Nephron (organoid): ENCODE results near the gene RABL6.
"Not testable (repeated sequence)": the region's sequence is repeated elsewhere in the genome, so short reads cannot be mapped to it uniquely, and the experiment has no call there.

Experiments used
- H3K27ac Mint-ChIP-seq, 3 experiments: 2 replicates each; pipeline ENCODE4 v1.8.0; 2020; ENCODE audit warnings: mixed read lengths in 3 of 3, mild to moderate bottlenecking in 2 of 3, moderate library complexity in 1 of 3
- H3K27me3 Mint-ChIP-seq: 2 replicates; pipeline ENCODE4 v1.8.0; 2021; ENCODE audit warnings: low read depth, mild to moderate bottlenecking, moderate library complexity, mixed read lengths
- H3K36me3 Mint-ChIP-seq: 2 replicates; pipeline ENCODE4 v1.8.0; 2020; ENCODE audit warnings: low read depth, mixed read lengths
- H3K4me1 Mint-ChIP-seq: 2 replicates; pipeline ENCODE4 v1.8.0; 2020; ENCODE audit warnings: mixed read lengths
- H3K4me3 Mint-ChIP-seq, 3 experiments: 2 replicates each; pipeline ENCODE4 v1.8.0; 2020; ENCODE audit warnings: mild to moderate bottlenecking in 3 of 3, mixed read lengths in 3 of 3, moderate library complexity in 2 of 3
- H3K9me3 Mint-ChIP-seq: 2 replicates; pipeline ENCODE4 v1.8.0; 2020; ENCODE audit warnings: mixed read lengths
- TF ChIP-seq, protein P1 (sequence below), 3 experiments: fragments of 200-600 bp; sonication (generic); IDR thresholded peaks; one replicate each; pipeline ENCODE4 v1.5.0; 2021; ENCODE audit warnings: antibody characterized with exemption in 3 of 3; ENCODE audit not compliant: unreplicated experiment in 3 of 3

Gene RABL6

DNA sequence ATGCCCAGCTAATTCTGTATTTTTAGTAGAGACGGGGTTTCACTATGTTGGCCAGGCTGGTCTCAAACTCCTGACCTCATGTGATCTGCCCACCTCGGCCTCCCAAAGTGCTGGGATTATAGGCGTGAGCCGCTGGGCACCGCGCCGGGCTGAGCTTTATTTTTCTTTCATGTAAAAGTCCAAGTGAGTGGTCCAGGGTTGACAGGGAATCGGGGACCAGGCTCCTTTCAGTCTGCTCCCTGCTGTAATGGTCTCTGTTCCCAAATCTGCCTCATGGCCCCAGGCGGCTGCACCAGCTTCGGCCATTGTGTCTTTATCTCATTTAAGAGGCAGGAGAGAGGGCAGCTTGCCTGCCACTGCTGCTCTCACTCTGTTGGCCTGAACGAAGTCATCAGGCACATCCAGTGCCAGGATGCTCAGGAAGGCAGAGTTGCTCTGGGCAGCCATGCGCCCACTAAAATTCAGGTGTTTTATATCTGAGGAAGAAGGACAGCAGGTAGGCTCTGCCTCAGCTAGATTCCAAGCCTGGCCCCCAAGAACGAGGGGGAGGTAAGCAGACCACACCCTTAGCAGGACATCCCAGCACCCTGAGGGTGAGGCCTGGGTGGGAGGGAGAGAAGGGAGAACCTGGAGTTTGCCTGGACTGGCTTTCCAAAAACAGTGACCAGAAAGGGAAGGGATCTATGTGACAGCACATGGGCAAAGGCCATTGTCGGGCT is 13.3 kb upstream of the RABL6 start:
- Mint-ChIP-seq H3K27me3 (no peaks in the 10 kb centered on the region), H3K4me1 (peaks cover 33% of the 10 kb centered on the region), H3K4me3 (peak overlapping the region; percentile 6 to 60 (median 26)), H3K36me3 (peaks cover 5% of the 10 kb centered on the region), H3K27ac (peak overlapping the region; percentile 60 to 69 (median 66)), H3K9me3 (no peaks in the 10 kb centered on the region)
- TF ChIP-seq, protein P1, sequence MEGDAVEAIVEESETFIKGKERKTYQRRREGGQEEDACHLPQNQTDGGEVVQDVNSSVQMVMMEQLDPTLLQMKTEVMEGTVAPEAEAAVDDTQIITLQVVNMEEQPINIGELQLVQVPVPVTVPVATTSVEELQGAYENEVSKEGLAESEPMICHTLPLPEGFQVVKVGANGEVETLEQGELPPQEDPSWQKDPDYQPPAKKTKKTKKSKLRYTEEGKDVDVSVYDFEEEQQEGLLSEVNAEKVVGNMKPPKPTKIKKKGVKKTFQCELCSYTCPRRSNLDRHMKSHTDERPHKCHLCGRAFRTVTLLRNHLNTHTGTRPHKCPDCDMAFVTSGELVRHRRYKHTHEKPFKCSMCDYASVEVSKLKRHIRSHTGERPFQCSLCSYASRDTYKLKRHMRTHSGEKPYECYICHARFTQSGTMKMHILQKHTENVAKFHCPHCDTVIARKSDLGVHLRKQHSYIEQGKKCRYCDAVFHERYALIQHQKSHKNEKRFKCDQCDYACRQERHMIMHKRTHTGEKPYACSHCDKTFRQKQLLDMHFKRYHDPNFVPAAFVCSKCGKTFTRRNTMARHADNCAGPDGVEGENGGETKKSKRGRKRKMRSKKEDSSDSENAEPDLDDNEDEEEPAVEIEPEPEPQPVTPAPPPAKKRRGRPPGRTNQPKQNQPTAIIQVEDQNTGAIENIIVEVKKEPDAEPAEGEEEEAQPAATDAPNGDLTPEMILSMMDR (IDR thresholded peaks at IDR 0.05; ENCODE audit: unreplicated experiment in 3 of 3): no peak

DNA sequence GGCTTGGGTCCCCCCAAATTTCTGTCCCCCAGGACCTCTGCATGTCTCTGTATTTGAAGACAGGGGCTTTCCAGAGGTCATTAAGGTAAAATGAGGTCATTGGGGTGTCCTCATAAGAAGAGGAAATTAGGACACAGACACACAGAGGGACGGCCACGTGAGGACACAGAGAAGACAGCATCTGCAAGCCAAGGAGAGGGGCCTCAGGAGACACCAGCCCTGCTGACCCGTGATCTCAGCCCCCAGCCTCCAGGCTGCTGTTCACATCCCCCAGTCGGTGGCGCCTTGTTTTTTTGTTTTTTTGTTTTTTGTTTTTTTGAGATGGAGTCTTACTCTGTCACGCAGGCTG is 12.8 kb upstream of the RABL6 start:
- peaks cover 31% of the 10 kb centered on the region for H3K4me1 Mint-ChIP-seq
- H3K27me3 Mint-ChIP-seq: peaks cover under 1% of the 10 kb centered on the region
- TF ChIP-seq, protein P1 (IDR thresholded peaks at IDR 0.05; ENCODE audit: unreplicated experiment in 3 of 3): no peak
- peak overlapping the region; percentile 60 to 69 (median 66) for H3K27ac Mint-ChIP-seq
- peaks cover 5% of the 10 kb centered on the region for H3K36me3 Mint-ChIP-seq
- no peaks in the 10 kb centered on the region for H3K9me3 Mint-ChIP-seq
- no peak overlapping the region for H3K4me3 Mint-ChIP-seq

DNA sequence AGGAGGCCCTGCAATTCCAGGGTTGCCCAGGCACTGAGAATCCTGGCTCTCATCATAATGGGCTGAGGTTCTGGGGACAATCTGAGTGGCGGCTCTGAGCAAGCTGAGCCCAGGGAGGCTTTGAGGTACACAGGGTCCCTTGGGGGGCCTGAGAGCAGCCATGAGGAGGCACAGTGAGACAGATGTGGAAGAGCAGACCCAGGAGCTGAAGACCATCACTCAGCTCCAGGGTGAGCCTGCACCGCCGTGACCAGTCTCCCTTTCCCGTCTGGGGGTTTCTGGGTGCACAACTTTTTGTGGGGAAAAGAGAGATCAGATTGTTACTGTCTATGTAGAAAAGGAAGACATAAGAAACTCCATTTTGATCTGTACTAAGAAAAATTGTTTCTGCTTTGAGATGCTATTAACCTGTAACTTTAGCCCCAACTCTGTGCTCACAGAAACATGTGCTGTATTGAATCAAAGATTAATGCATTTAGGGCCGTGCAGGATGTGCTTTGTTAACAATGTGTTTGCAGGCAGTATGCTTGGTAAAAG is 11.4 kb upstream of the RABL6 start, which contains the start of gene CCDC183:
Gene CCDC183 (plus strand): TSS at position 101 of the 537 bp plus-strand sequence. CDS start 60 bp downstream, at position 161.
- Mint-ChIP-seq H3K27me3 (peaks cover 14% of the 10 kb centered on the region), H3K4me3 (peak within 1 kb of the TSS; percentile 63 to 80 (median 75)), H3K36me3 (peaks cover 5% of the 10 kb centered on the region), H3K9me3 (no peaks in the 10 kb centered on the region), H3K4me1 (peaks cover 33% of the 10 kb centered on the region), H3K27ac (peak within 1 kb of the TSS; percentile 98 to 100 (median 100))
- TF ChIP-seq, protein P1 (IDR thresholded peaks at IDR 0.05; ENCODE audit: unreplicated experiment in 3 of 3): no peak

DNA sequence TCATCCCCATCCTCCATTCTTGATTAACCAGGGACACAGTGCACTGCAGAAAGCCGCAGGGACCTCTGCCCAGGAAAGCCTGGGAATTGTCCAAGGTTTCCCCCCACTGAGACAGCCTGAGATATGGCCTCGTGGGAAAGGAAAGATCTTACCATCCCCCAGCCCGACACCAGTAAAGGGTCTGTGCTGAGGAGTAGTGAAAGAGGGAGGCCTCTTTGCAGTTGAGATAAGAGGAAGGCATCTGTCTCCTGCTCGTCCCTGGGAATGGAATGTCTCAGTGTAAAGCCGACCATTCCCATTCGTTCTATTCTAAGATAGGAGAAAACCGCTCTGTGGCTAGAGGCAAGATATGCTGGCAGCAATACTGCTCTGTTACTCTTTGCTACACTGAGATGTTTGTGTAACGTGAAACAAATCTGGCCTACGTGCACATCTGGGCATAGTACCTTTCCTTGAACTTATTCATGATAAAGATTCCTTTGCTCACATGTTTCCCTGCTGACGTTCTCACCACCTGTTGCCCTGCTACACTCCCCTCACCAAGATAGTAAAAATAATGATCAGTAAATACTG is 10.9 kb upstream of the RABL6 start:
- peaks cover 18% of the 10 kb centered on the region for H3K27me3 Mint-ChIP-seq
- peaks cover 33% of the 10 kb centered on the region for H3K4me1 Mint-ChIP-seq
- H3K4me3 Mint-ChIP-seq: peak overlapping the region; percentile 63 to 80 (median 75)
- H3K9me3 Mint-ChIP-seq, H3K36me3 Mint-ChIP-seq: not testable (repeated sequence)
- H3K27ac Mint-ChIP-seq: peak overlapping the region; percentile 98 to 100 (median 100)

DNA sequence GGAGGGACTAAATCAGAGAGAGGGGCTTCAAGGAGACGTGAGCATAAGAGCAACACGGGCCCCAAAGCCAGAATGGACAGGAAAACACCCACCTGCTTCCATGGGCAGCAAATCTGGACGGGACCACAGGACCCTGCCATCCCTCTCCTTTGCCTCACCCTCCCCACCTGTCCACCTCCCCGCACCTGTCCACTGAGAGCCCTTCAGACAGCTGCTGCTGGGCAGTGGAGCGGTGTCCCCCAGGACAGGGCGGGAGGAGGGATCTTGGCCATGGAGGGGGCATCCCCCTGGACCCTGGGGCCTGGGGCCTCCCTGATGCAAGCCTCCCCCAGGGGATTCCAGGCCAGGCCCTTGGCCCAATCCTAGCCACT is 9.1 kb upstream of the RABL6 start:
- no peaks in the 10 kb centered on the region for H3K9me3 Mint-ChIP-seq
- H3K4me1 Mint-ChIP-seq: peaks cover 33% of the 10 kb centered on the region
- peaks cover 26% of the 10 kb centered on the region for H3K27me3 Mint-ChIP-seq
- H3K36me3 Mint-ChIP-seq: peaks cover under 1% of the 10 kb centered on the region
- H3K4me3 Mint-ChIP-seq: no peak overlapping the region
- H3K27ac Mint-ChIP-seq: no peak overlapping the region
- TF ChIP-seq, protein P1 (IDR thresholded peaks at IDR 0.05; ENCODE audit: unreplicated experiment in 3 of 3): no peak

DNA sequence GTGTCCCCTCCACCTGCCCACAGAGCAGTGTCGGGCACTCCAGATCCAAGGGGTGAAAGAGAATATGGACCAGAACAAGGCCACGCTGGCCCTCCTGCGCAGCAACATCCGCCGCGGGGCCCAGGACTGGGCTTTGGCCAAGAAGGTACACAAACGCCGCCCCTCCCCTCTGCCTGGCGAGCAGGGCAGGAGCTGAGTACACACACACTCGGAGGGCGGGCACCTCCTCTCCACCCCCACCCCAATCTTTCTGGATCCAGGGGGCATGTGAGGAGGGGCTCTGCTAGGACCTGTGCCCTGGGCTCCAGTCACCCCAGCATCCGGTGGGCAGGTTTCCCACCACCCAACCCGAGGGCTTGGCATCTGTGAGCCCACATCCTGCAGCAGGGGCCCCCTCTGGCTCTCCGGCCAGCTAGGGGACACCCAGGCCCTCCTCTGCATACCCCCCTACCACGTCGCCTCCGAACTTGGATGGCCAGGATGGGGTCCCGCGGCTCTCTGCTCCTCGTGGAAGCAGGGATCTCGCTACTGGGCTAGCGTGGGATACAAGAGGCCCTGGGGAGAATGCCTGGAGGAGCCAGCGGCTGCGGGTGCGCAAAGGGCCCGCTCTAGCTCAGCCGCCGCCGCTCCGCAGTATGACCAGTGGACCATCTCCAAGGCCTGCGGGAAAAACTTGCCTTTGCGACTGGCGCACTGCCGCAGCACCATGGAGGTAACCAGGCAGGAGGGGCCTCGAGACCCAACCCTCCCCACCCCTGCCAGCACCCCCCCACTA is 8.5 kb upstream of the RABL6 start:
- H3K9me3 Mint-ChIP-seq: no peaks in the 10 kb centered on the region
- H3K4me1 Mint-ChIP-seq: peaks cover 33% of the 10 kb centered on the region
- TF ChIP-seq, protein P1 (IDR thresholded peaks at IDR 0.05; ENCODE audit: unreplicated experiment in 3 of 3): no peak
- peak overlapping the region; percentile 4 to 29 (median 6) for H3K4me3 Mint-ChIP-seq
- peaks cover 4% of the 10 kb centered on the region for H3K36me3 Mint-ChIP-seq
- no peak overlapping the region for H3K27ac Mint-ChIP-seq
- H3K27me3 Mint-ChIP-seq: peaks cover 26% of the 10 kb centered on the region
